Heart right ventricle (tissue), 16 donors: ENCODE measurements around the gene ZBTB46. TPM values are rescaled to one million over a fixed set of nuclear protein-coding genes. Genes with fewer than 3 reads are reported as not detected.

Source experiments
- ATAC-seq, 8 donors: fragments of 200-7000 bp; cut with Tn5 transposase; one replicate each; pipeline ENCODE4 v1.9.1; 2020; ENCODE audit warnings: mild to moderate bottlenecking in 8 of 8, moderate library complexity in 8 of 8, moderate number of reproducible peaks in 1 of 8
- DNase-seq, 2 donors: peaks; one replicate each; pipeline ENCODE4 v3.0.0-alpha.2; 2020
- H3K27ac ChIP-seq, 10 donors: fragments of 200-600 bp; sonication (generic) in 2 of 10; one replicate each; pipeline versions ENCODE4 v1.5.0 to v1.8.0; 2020 to 2022; ENCODE audit warnings: mild to moderate bottlenecking in 3 of 10
- H3K27me3 ChIP-seq, 7 donors: fragments of 200-600 bp; one replicate each; pipeline ENCODE4 v1.8.0; 2021 to 2022; ENCODE audit warnings: mild to moderate bottlenecking in 2 of 7
- H3K36me3 ChIP-seq, 9 donors: fragments of 200-600 bp; sonication (generic) in 1 of 9; one replicate each; pipeline versions ENCODE4 v1.5.0 to v1.8.0; 2020 to 2022; ENCODE audit warnings: mild to moderate bottlenecking in 2 of 9
- H3K4me1 ChIP-seq, 9 donors: fragments of 200-600 bp; sonication (generic) in 1 of 9; one replicate each; pipeline versions ENCODE4 v1.5.0 to v1.8.0; 2020 to 2022; ENCODE audit warnings: mild to moderate bottlenecking in 4 of 9
- H3K4me3 ChIP-seq, 10 donors: fragments of 200-600 bp; sonication (generic) in 2 of 10; one replicate each; pipeline versions ENCODE4 v1.5.0 to v1.8.0; 2020 to 2022; ENCODE audit warnings: mild to moderate bottlenecking in 7 of 10, moderate library complexity in 2 of 10
- H3K9me3 ChIP-seq, 11 donors: fragments of 200-600 bp in 10 of 11; sonication (generic) in 2 of 11; one replicate each; pipeline versions ENCODE4 v1.5.0 to v1.8.0; 2013 to 2022; ENCODE audit warnings: mild to moderate bottlenecking in 2 of 11, control low read depth in 1 of 11, moderate library complexity in 1 of 11
- CTCF ChIP-seq, 9 donors: fragments of 200-600 bp; sonication (generic) in 2 of 9; IDR thresholded peaks; one replicate each; pipeline versions ENCODE4 v1.5.0 to v1.8.0; 2021 to 2022; ENCODE audit warnings: antibody characterized with exemption in 9 of 9, mild to moderate bottlenecking in 5 of 9, moderate library complexity in 1 of 9
- WGBS, 2 donors: extraction: QIAGEN DNeasy Blood & Tissue Kit; methylation state at CpG; one replicate each; pipeline ENCODE4 v1.1.7; 2013; ENCODE audit warnings: inconsistent platforms in 1 of 2; 5-methylcytosine and 5-hydroxymethylcytosine counted together
- intact Hi-C, 10 donors: fragments of 100-400 bp; cut with DNase I; formaldehyde crosslinking; loops; one replicate each; pipeline versions ENCODE4 v1.11.1 to v1.14.2; 2022
- polyA plus RNA-seq, 2 donors: library from polyadenylated mRNA; stranded (reverse); fragments of 200-250 nt; gene quantifications; one replicate each; pipeline ENCODE4 v1.2.3, GENCODE V29; 2013
- total RNA-seq, 10 donors: library from RNA; stranded (reverse); fragmentation: NEBNext Ultra II Directional in 3 of 10; extraction: Animal tissue kit (Norgen Biotek cat#: 25700) in 3 of 10; gene quantifications; one replicate each; pipeline versions ENCODE4 v1.2.1 to v1.2.4, GENCODE V29; 2021 to 2023
- donor health status: Arrhythmogenic right ventricular cardiomyopathy.
- donor health status: ischemic (EF 13 %, LVEDD 7.1; RV severe dilation, severe dysfunction).
- donor health status: healthy with polysubstance abuse.
- donor health status: DM: no; HTN: yes; CAD: no.
- donor health status: DM: no; HTN: no; CAD: no.
- donor health status: ischemic (EF 25% LVEDD 6.9; RV normal size, moderate dysfunction).
- donor health status: ischemic (EF 25% LVEDD 5.7; RV mildly dilated, moderate dysfunction).
- donor health status: healthy.
- donor health status: DM: yes; HTN: yes; CAD: no.
- donor health status: Ischemic cardiomyopathy.
- donor health status: ischemic (EF 35%, LVEDD 5.7; RV mildly dilated, moderate dysfunction).
- donor health status: nonischemic (EF 11% LVEDD 7.7; RV severe dilation, severe dysfunction).
- donor health status: DM: yes; HTN: yes; CAD: no.
- donor health status: PGD.
- donor health status: ischemic (EF 29% LVEDD 5.4; RV normal size, mild dysfunction).
- donor health status: nonischemic (EF 23%, LVEDD 6.1; RV moderate dilation, normal function).

Gene ZBTB46
- total and polyA plus RNA-seq, 12 donors = 5.6 to 25.4 (median 14.4) TPM

- no peak overlapping the region for H3K27ac ChIP-seq
- no peaks in the 10 kb centered on the region for H3K4me1 ChIP-seq
- ATAC-seq (no peak), DNase-seq (no peak)
- no peaks in the 10 kb centered on the region for H3K27me3 ChIP-seq
- TF ChIP-seq CTCF (IDR thresholded peaks at IDR 0.05) = no peak
- WGBS, 2 donors = 97 to 100% methylated on average over 2 of the region's 2 CpGs
- peaks cover 0 to 85% (median 40%) of the 10 kb centered on the region in 9 donors for H3K36me3 ChIP-seq
- intact Hi-C loops = no loop called here
- peaks cover 0 to 39% (median 22%) of the 10 kb centered on the region in 11 donors for H3K9me3 ChIP-seq
- no peak overlapping the region for H3K4me3 ChIP-seq
Measured at GRCh38 chr20:63718996-63719395, 112.1 kb downstream of the ZBTB46 start.

- H3K36me3 ChIP-seq = peaks cover 0 to 100% (median 44%) of the 10 kb centered on the region in 9 donors
- H3K4me3 ChIP-seq = no peak overlapping the region
- peaks cover 0 to 46% (median 22%) of the 10 kb centered on the region in 11 donors for H3K9me3 ChIP-seq
- H3K27me3 ChIP-seq = no peaks in the 10 kb centered on the region
- WGBS, 2 donors = 99 to 100% methylated on average over 5 of the region's 5 CpGs
- intact Hi-C loops = no loop called here
- no peak for TF ChIP-seq CTCF (IDR thresholded peaks at IDR 0.05)
- H3K27ac ChIP-seq = no peak overlapping the region
- ATAC-seq = no peak
- DNase-seq = no peak
- H3K4me1 ChIP-seq = peaks cover 0 to 11% (median 3%) of the 10 kb centered on the region in 9 donors
Measured at GRCh38 chr20:63714858-63715257, 116.2 kb downstream of the ZBTB46 start.

- intact Hi-C loops = no loop called here
- Histone ChIP-seq H3K27ac (no peak overlapping the region), H3K4me1 (peaks cover 0 to 27% (median 20%) of the 10 kb centered on the region in 9 donors), H3K36me3 (peaks cover 0 to 84% (median 28%) of the 10 kb centered on the region in 9 donors), H3K27me3 (no peaks in the 10 kb centered on the region), H3K9me3 (peaks cover 0 to 31% (median 13%) of the 10 kb centered on the region in 11 donors), H3K4me3 (no peak overlapping the region)
- ATAC-seq = no peak
- TF ChIP-seq CTCF (IDR thresholded peaks at IDR 0.05) = no peak
- no peak for DNase-seq
- 100% methylated on average over 1 of the region's 1 CpG for WGBS, 2 donors
Measured at GRCh38 chr20:63712191-63712590, 118.9 kb downstream of the ZBTB46 start.

- Histone ChIP-seq H3K4me1 (peaks cover 6 to 37% (median 29%) of the 10 kb centered on the region in 9 donors), H3K4me3 (no peak overlapping the region), H3K27me3 (no peaks in the 10 kb centered on the region), H3K9me3 (peaks cover 0 to 27% (median 13%) of the 10 kb centered on the region in 11 donors), H3K36me3 (peaks cover 0 to 81% (median 32%) of the 10 kb centered on the region in 9 donors), H3K27ac (no peak overlapping the region)
- WGBS, 2 donors = 82 to 90% methylated on average over 12 of the region's 12 CpGs
- ATAC-seq (no peak), DNase-seq (no peak)
- intact Hi-C loops = no loop called here
- no peak for TF ChIP-seq CTCF (IDR thresholded peaks at IDR 0.05)
Measured at GRCh38 chr20:63711085-63711645, 119.9 kb downstream of the ZBTB46 start.
